PFSK-1 (cell line): ENCODE measurements around the gene ACTRT2.

ENCODE experiments used
- FOXP2 ChIP-seq: optimal IDR thresholded peaks from 2 replicates; pipeline ENCODE3; 2011; ENCODE audit warnings: borderline replicate concordance, control low read depth, inconsistent platforms; ENCODE audit not compliant: insufficient read depth; ENCODE audit errors: extremely low read length, extremely low read depth
- POLR2AphosphoS5 ChIP-seq: IDR thresholded peaks from 2 replicates; pipeline ENCODE4 v1.6.1; 2012; ENCODE audit warnings: low read depth, mild to moderate bottlenecking, control low read depth, low read length, moderate library complexity
- REST ChIP-seq, 2 experiments: IDR thresholded peaks; 2 replicates each; pipeline versions ENCODE4 v1.6.1 to v1.8.0; 2011 to 2012; ENCODE audit warnings: low read depth in 2 of 2, low read length in 2 of 2, control low read depth in 1 of 2, inconsistent platforms in 1 of 2, mild to moderate bottlenecking in 1 of 2, moderate library complexity in 1 of 2; ENCODE audit not compliant: insufficient read depth in 1 of 2
- SIN3A ChIP-seq: IDR thresholded peaks from 2 replicates; pipeline ENCODE4 v1.6.1; 2012; ENCODE audit warnings: mild to moderate bottlenecking, low read length, moderate library complexity, borderline replicate concordance; ENCODE audit not compliant: insufficient read depth
- TAF1 ChIP-seq: IDR thresholded peaks from 2 replicates; pipeline ENCODE4 v1.6.1; 2012; ENCODE audit warnings: low read length, control low read depth, borderline replicate concordance; ENCODE audit not compliant: insufficient read depth

ACTRT2 gene

GRCh38 chr1:3011127-3011526, 10.1 kb upstream of the ACTRT2 start:
- TF ChIP-seq REST (IDR thresholded peaks at IDR 0.05; ENCODE audit: insufficient read depth in 1 of 2, low read depth in 2 of 2, low read length in 2 of 2) (no peak), POLR2AphosphoS5 (no peak), FOXP2 (no peak), SIN3A (no peak), TAF1 (no peak)

- TF ChIP-seq FOXP2: no peak
- no peak for TF ChIP-seq SIN3A
- no peak for TF ChIP-seq REST (IDR thresholded peaks at IDR 0.05; ENCODE audit: insufficient read depth in 1 of 2, low read depth in 2 of 2, low read length in 2 of 2)
- no peak for TF ChIP-seq TAF1
Measured at GRCh38 chr1:3011631-3012455, 9.4 kb upstream of the ACTRT2 start.

- TF ChIP-seq POLR2AphosphoS5: no peak
- TF ChIP-seq TAF1: no peak
- no peak for TF ChIP-seq REST (IDR thresholded peaks at IDR 0.05; ENCODE audit: insufficient read depth in 1 of 2, low read depth in 2 of 2, low read length in 2 of 2)
- no peak for TF ChIP-seq FOXP2
- TF ChIP-seq SIN3A: no peak
Measured at GRCh38 chr1:3012456-3013291, 8.6 kb upstream of the ACTRT2 start.

GRCh38 chr1:3013371-3014049, 7.8 kb upstream of the ACTRT2 start:
- TF ChIP-seq POLR2AphosphoS5 (no peak), TAF1 (no peak), FOXP2 (no peak), REST (IDR thresholded peaks at IDR 0.05; ENCODE audit: insufficient read depth in 1 of 2, low read depth in 2 of 2, low read length in 2 of 2) (no peak), SIN3A (no peak)
